Measurements from ENCODE around the gene PPP1R12A. TPM values are rescaled to one million over a fixed set of nuclear protein-coding genes. Genes with fewer than 3 reads are reported as not detected.

PPP1R12A gene
- total and polyA plus RNA-seq, 2 of the 4 experiments (the other 2 are of a cell fraction) = 47.7 to 112 TPM

GRCh38 chr12:79887890-79888289 is 47.0 kb downstream of the PPP1R12A start:
- ChIA-PET CTCF (interaction anchor here (0.9 to 1.1 kb wide), 2 partner anchors 299 to 301 kb away, joined by 3 read pairs; no protein-coding TSS in a partner anchor), POLR2A (ENCODE audit: unreplicated experiment) (no interaction called here)
- Histone ChIP-seq H3K4me2 (ENCODE audit: low read depth, low read length) (no peak overlapping the region), H3K36me3 (ENCODE audit: control insufficient read depth, insufficient read depth, low read length) (no peaks in the 10 kb centered on the region), H3K4me3 (ENCODE audit: insufficient read depth, low read depth, low read length) (no peak overlapping the region), H2BK20ac (ENCODE audit: low read depth, low read length) (no peak overlapping the region), H3K27ac (ENCODE audit: insufficient read depth, low read length) (no peak overlapping the region), H3K79me1 (ENCODE audit: low read depth in 1 of 2, low read length in 2 of 2) (peaks cover 9 to 37% of the 10 kb centered on the region in 2 experiments; a peak in 3 of 4 replicates), H4K5ac (ENCODE audit: low read depth, low read length) (no peak overlapping the region), H3K9ac (ENCODE audit: low read depth, low read length) (no peak overlapping the region), H2BK120ac (ENCODE audit: low read depth, low read length) (no peak overlapping the region), H3K9me3 (ENCODE audit: control insufficient read depth, insufficient read depth, low read length) (no peaks in the 10 kb centered on the region), H3K14ac (replicated peaks; ENCODE audit: low read depth, low read length) (no peak overlapping the region), H4K8ac (ENCODE audit: low read depth in 2 of 2, low read length in 2 of 2) (no peak overlapping the region), H3K4me1 (ENCODE audit: control insufficient read depth, insufficient read depth, low read length) (peaks cover 2% of the 10 kb centered on the region), H4K91ac (ENCODE audit: insufficient read depth, low read depth, low read length) (no peak overlapping the region), H3K23ac (ENCODE audit: low read depth, low read length) (no peak overlapping the region), H2AFZ (replicated peaks; ENCODE audit: low read length, poor library complexity) (no peak overlapping the region), H2BK15ac (ENCODE audit: low read depth, low read length) (no peak overlapping the region), H4K20me1 (ENCODE audit: insufficient read depth, low read length) (peaks cover 59% of the 10 kb centered on the region), H3K27me3 (ENCODE audit: control insufficient read depth, insufficient read depth, low read length) (no peaks in the 10 kb centered on the region), H2BK5ac (ENCODE audit: low read depth, low read length, poor library complexity, severe bottlenecking) (no peak overlapping the region), H2AK5ac (ENCODE audit: low read depth, low read length) (no peak overlapping the region), H3K4ac (ENCODE audit: low read depth, low read length) (no peak overlapping the region), H3K56ac (ENCODE audit: extremely low read depth, insufficient read depth, low read length) (no peak overlapping the region), H2AK9ac (replicated peaks; ENCODE audit: low read depth, low read length, poor library complexity) (no peak overlapping the region), H3K9me1 (ENCODE audit: insufficient read depth, low read length) (peaks cover 3% of the 10 kb centered on the region; the same call in 1 of the 2 replicates), H3K18ac (ENCODE audit: low read depth, low read length) (no peak overlapping the region)
- TF ChIP-seq NFE2L2 (IDR thresholded peaks at IDR 0.05; ENCODE audit: low read depth, low read length) (no peak), MXI1 (IDR thresholded peaks at IDR 0.05; ENCODE audit: borderline replicate concordance, low read depth, low read length) (no peak), USF2 (IDR thresholded peaks at IDR 0.05; ENCODE audit: low read depth, low read length) (no peak), RCOR1 (IDR thresholded peaks at IDR 0.05; ENCODE audit: insufficient replicate concordance, low read length) (no peak), BHLHE40 (IDR thresholded peaks at IDR 0.05; ENCODE audit: low read depth, low read length) (no peak), POLR2A (IDR thresholded peaks at IDR 0.05; ENCODE audit: low read depth, low read length) (no peak), CEBPB (IDR thresholded peaks at IDR 0.05; ENCODE audit: low read depth, low read length) (no peak), CHD1 (IDR thresholded peaks at IDR 0.05; ENCODE audit: low read depth, low read length) (no peak), RAD21 (IDR thresholded peaks at IDR 0.05; ENCODE audit: low read length) (no peak), FOS (IDR thresholded peaks at IDR 0.05; ENCODE audit: low read depth, low read length) (no peak), MAZ (IDR thresholded peaks at IDR 0.05; ENCODE audit: borderline replicate concordance, low read depth, low read length) (no peak), RFX5 (IDR thresholded peaks at IDR 0.05; ENCODE audit: low read depth, low read length) (no peak), SMC3 (IDR thresholded peaks at IDR 0.05; ENCODE audit: low read depth, low read length) (no peak), ELK1 (IDR thresholded peaks at IDR 0.05; ENCODE audit: borderline replicate concordance, low read depth, low read length) (no peak)
- WGBS, 2 experiments (ENCODE audit: extremely low coverage in 2 of 2, insufficient read length in 1 of 2) = no CpG with 5 or more reads among the region's 1 CpG
- in situ Hi-C loops (cut with MboI; ENCODE audit: low sequenced_read_pairs) = no loop called here
- no TSS peak for BruUV-seq (replicated peaks)
- ATAC-seq (ENCODE audit: low read depth) = no peak
- intact Hi-C loops (cut with micrococcal nuclease) = loop anchor here (1.0 to 5.0 kb wide), 4 partner anchors 47 to 379 kb away; partner anchors contain the start of gene PPP1R12A
- DNase-seq = no peak
- dilution Hi-C loops (cut with HindIII; ENCODE audit: low sequenced_read_pairs, unreplicated experiment) = no loop called here
